Kidney (tissue), 14 donors: ENCODE data around the gene TRAF7. TPM values are rescaled to one million over a fixed set of nuclear protein-coding genes. Genes with fewer than 3 reads are reported as not detected.

ENCODE experiments used
- DNase-seq, 5 donors: peaks; one replicate each; pipeline ENCODE4 v3.0.0-alpha.2; 2013 to 2020
- FAIRE-seq: peaks from 2 replicates; lab custom pipeline; 2012; peaks lifted over from hg19 to GRCh38; lab: Jason Lieb, UNC
- H3K27ac ChIP-seq, 2 donors: one replicate each; pipeline ENCODE4 v1.7.0; 2013; ENCODE audit warnings: low read depth in 2 of 2, low read length in 2 of 2, inconsistent platforms in 1 of 2
- H3K27me3 ChIP-seq: one replicate; pipeline ENCODE4 v1.7.1; 2013; ENCODE audit warnings: low read length, inconsistent platforms; ENCODE audit not compliant: control insufficient read depth, insufficient read depth
- H3K36me3 ChIP-seq, 3 donors: one replicate each; pipeline versions ENCODE4 v1.7.0 to v1.7.1; 2013; ENCODE audit warnings: low read length in 3 of 3, control low read depth in 1 of 3, inconsistent platforms in 1 of 3; ENCODE audit not compliant: insufficient read depth in 3 of 3, control insufficient read depth in 2 of 3
- H3K4me1 ChIP-seq, 3 donors: one replicate each; pipeline versions ENCODE4 v1.7.0 to v1.7.1; 2013; ENCODE audit warnings: low read length in 3 of 3, inconsistent platforms in 1 of 3, low read depth in 1 of 3; ENCODE audit not compliant: control insufficient read depth in 2 of 3, insufficient read depth in 2 of 3
- H3K4me3 ChIP-seq, 3 donors: one replicate each; pipeline versions ENCODE4 v1.7.0 to v1.8.1; 2013; ENCODE audit warnings: low read length in 3 of 3, control low read depth in 1 of 3, inconsistent platforms in 1 of 3
- H3K9ac ChIP-seq, 3 donors: one replicate each; pipeline versions ENCODE4 v1.7.0 to v1.7.1; 2013; ENCODE audit warnings: low read length in 3 of 3, control low read depth in 1 of 3, inconsistent platforms in 1 of 3
- H3K9me3 ChIP-seq, 3 donors: one replicate each; pipeline versions ENCODE4 v1.7.0 to v1.7.1; 2013; ENCODE audit warnings: low read length in 3 of 3, control low read depth in 1 of 3, inconsistent platforms in 1 of 3; ENCODE audit not compliant: control insufficient read depth in 2 of 3, insufficient read depth in 1 of 3
- intact Hi-C: fragments of 100-400 bp; cut with DNase I; formaldehyde crosslinking; loops from one replicate; pipeline ENCODE4 v1.11.1; 2022
- polyA plus RNA-seq: library from polyadenylated mRNA; stranded (reverse); fragments of 350-450 nt; fragmentation: Illumina TruSeq; extraction: RNeasy Lipid Tissue Mini Kit (QIAGEN cat#74804); gene quantifications from one replicate; pipeline ENCODE4 v1.2.3, GENCODE V29; 2014; ENCODE audit warnings: low read depth, low replicate concordance; ENCODE audit not compliant: insufficient read depth
- total RNA-seq: library from RNA; stranded (reverse); fragmentation: NEBNext Ultra II Directional; extraction: Animal tissue kit (Norgen Biotek cat#: 25700); gene quantifications from one replicate; pipeline ENCODE4 v1.2.1, GENCODE V29; 2021
- TF ChIP-seq, protein P1 (sequence below): IDR thresholded peaks from 3 replicates; pipeline ENCODE4 v1.5.1; 2012; ENCODE audit warnings: mild to moderate bottlenecking, moderate library complexity, borderline replicate concordance; ENCODE audit not compliant: insufficient read depth; ENCODE audit errors: extremely low read depth
- donor health status: control.
- donor health status: control.
- donor health status: control.
- donor health status: control.
- donor health status: control.
- donor health status: DM: yes; HTN: yes; CAD: no.
- donor health status: Normal renal cell carcinoma (clear cell type).

Gene TRAF7
- total and polyA plus RNA-seq, 2 donors from 2014 or later, result 26.1 to 66.8 TPM

DNA sequence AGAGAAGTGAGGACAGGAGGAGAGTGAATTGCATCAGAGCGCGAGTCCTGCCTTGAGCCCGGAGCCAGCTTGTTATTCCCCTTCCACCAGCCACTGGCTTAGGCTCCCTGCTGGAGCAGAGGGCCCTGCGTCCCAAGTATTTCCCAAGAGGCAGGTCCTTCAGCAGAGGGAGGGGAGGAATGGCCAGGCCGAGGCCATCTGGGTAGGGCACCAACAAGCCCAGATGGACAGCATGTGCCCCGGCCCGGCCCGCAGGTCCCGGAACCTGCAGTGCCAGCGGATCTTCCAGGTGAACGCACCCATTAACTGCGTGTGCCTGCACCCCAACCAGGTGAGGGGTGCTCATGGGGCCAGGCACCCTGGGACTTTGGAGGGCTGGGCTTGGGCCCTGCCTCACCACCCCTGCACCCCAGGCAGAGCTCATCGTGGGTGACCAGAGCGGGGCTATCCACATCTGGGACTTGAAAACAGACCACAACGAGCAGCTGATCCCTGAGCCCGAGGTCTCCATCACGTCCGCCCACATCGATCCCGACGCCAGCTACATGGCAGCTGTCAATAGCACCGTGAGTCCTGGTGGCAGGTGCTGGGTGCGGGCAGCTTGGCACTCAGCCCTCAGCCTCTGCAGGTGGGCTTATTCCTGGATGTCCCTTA is 51.3 kb downstream of the TRAF7 start:
- DNase-seq (peak in 1 of 5 donors; percentile 79), FAIRE-seq (no peak)
- Histone ChIP-seq H3K4me1 (peaks cover 0 to 17% (median 12%) of the 10 kb centered on the region in 3 donors), H3K9me3 (no peaks in the 10 kb centered on the region), H3K9ac (no peak overlapping the region), H3K36me3 (peaks cover 0 to 4% (median 0%) of the 10 kb centered on the region in 3 donors), H3K4me3 (no peak overlapping the region), H3K27ac (no peak overlapping the region), H3K27me3 (no peaks in the 10 kb centered on the region)
- intact Hi-C loops, result no loop called here
- TF ChIP-seq, protein P1, sequence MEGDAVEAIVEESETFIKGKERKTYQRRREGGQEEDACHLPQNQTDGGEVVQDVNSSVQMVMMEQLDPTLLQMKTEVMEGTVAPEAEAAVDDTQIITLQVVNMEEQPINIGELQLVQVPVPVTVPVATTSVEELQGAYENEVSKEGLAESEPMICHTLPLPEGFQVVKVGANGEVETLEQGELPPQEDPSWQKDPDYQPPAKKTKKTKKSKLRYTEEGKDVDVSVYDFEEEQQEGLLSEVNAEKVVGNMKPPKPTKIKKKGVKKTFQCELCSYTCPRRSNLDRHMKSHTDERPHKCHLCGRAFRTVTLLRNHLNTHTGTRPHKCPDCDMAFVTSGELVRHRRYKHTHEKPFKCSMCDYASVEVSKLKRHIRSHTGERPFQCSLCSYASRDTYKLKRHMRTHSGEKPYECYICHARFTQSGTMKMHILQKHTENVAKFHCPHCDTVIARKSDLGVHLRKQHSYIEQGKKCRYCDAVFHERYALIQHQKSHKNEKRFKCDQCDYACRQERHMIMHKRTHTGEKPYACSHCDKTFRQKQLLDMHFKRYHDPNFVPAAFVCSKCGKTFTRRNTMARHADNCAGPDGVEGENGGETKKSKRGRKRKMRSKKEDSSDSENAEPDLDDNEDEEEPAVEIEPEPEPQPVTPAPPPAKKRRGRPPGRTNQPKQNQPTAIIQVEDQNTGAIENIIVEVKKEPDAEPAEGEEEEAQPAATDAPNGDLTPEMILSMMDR, result no peak

DNA sequence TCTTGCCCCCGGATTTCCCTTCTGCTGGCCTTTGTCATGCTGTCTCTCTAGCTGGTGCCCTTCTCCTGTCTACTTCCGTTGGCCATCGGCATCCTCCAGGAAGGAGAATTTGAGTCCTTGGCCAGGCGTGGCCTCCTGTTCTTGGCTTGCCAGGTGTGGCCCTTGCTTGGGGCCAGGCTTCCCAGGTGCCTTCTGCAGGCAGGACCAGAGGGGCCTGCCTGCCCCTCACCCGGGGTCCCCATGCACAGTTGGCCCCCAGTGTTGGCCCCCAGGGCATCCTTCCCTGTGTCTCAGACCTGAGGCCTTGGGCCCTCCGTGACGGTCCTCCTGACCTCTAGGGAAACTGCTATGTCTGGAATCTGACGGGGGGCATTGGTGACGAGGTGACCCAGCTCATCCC is 52.3 kb downstream of the TRAF7 start:
- TF ChIP-seq, protein P1, result no peak
- Histone ChIP-seq H3K9me3 (no peaks in the 10 kb centered on the region), H3K27me3 (no peaks in the 10 kb centered on the region), H3K9ac (no peak overlapping the region), H3K4me1 (peaks cover 0 to 27% (median 18%) of the 10 kb centered on the region in 3 donors), H3K4me3 (no peak overlapping the region), H3K27ac (no peak overlapping the region), H3K36me3 (peaks cover 0 to 4% (median 0%) of the 10 kb centered on the region in 3 donors)
- no peak for FAIRE-seq
- DNase-seq, result no peak
- intact Hi-C loops, result no loop called here

DNA sequence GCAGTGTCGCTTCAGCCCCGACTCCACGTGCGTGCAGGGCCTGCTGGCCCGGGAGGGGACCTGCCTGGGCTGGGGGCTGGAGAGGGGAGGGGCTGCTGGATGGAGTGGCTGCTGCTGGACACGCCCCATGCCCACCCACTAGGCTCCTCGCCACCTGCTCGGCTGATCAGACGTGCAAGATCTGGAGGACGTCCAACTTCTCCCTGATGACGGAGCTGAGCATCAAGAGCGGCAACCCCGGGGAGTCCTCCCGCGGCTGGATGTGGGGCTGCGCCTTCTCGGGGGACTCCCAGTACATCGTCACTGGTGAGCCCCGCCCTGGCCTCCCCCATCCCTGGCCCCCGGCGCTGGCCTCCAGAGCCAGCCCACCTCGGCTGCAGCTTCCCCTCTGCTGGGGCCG is 52.7 kb downstream of the TRAF7 start:
- DNase-seq (no peak), FAIRE-seq (no peak)
- intact Hi-C loops, result no loop called here
- TF ChIP-seq, protein P1, result no peak
- Histone ChIP-seq H3K36me3 (peaks cover 0 to 4% (median 0%) of the 10 kb centered on the region in 3 donors), H3K4me3 (no peak overlapping the region), H3K27me3 (no peaks in the 10 kb centered on the region), H3K27ac (no peak overlapping the region), H3K4me1 (peaks cover 0 to 31% (median 22%) of the 10 kb centered on the region in 3 donors), H3K9ac (no peak overlapping the region), H3K9me3 (no peaks in the 10 kb centered on the region)
